ENCODE results near the gene GTF2H2C.
"Not testable (repeated sequence)": the region's sequence is repeated elsewhere in the genome, so short reads cannot be mapped to it uniquely, and the experiment has no call there.

GTF2H2C gene

GRCh38 chr5:69559908-69560330 is at the start of gene GTF2H2C:
Gene GTF2H2C (plus strand): TSS chr5:69560191. CDS start chr5:69565133, 4,942 bp downstream.
- peak; percentile 75 for DNase-seq

- DNase-seq: no peak
Observed at GRCh38 chr5:69510694-69511093, 49.3 kb upstream of the GTF2H2C start.

GRCh38 chr5:69512740-69513260 is 47.2 kb upstream of the GTF2H2C start:
- DNase-seq: no peak

- DNase-seq: not testable (repeated sequence)
Observed at GRCh38 chr5:69515570-69515969, 44.4 kb upstream of the GTF2H2C start.

- DNase-seq: no peak
Observed at GRCh38 chr5:69516769-69517168, 43.2 kb upstream of the GTF2H2C start.

- DNase-seq: peak; percentile 8
Observed at GRCh38 chr5:69517763-69518212, 42.2 kb upstream of the GTF2H2C start.

- no peak for DNase-seq
Observed at GRCh38 chr5:69519285-69519684, 40.7 kb upstream of the GTF2H2C start.

- no peak for DNase-seq
Observed at GRCh38 chr5:69522035-69522434, 38.0 kb upstream of the GTF2H2C start.

GRCh38 chr5:69525490-69525889 is 34.5 kb upstream of the GTF2H2C start:
- DNase-seq: no peak

GRCh38 chr5:69526660-69527059 is 33.3 kb upstream of the GTF2H2C start:
- DNase-seq: no peak

GRCh38 chr5:69527128-69527770 is 32.7 kb upstream of the GTF2H2C start:
- no peak for DNase-seq

- no peak for DNase-seq
Observed at GRCh38 chr5:69528035-69528434, 32.0 kb upstream of the GTF2H2C start.

GRCh38 chr5:69528609-69529008 is 31.4 kb upstream of the GTF2H2C start:
- no peak for DNase-seq

GRCh38 chr5:69530561-69531405 is 29.2 kb upstream of the GTF2H2C start:
- DNase-seq: no peak

GRCh38 chr5:69531406-69531801 is 28.6 kb upstream of the GTF2H2C start:
- DNase-seq: no peak

- DNase-seq: not testable (repeated sequence)
Observed at GRCh38 chr5:69537911-69538310, 22.1 kb upstream of the GTF2H2C start.

GRCh38 chr5:69538735-69539134 is 21.3 kb upstream of the GTF2H2C start:
- not testable (repeated sequence) for DNase-seq

- not testable (repeated sequence) for DNase-seq
Observed at GRCh38 chr5:69541347-69541746, 18.6 kb upstream of the GTF2H2C start.

- not testable (repeated sequence) for DNase-seq
Observed at GRCh38 chr5:69542838-69543618, 17.0 kb upstream of the GTF2H2C start.

- DNase-seq: not testable (repeated sequence)
Observed at GRCh38 chr5:69544602-69545001, 15.4 kb upstream of the GTF2H2C start.

GRCh38 chr5:69560587-69561431 is 818 bp downstream of the GTF2H2C start:
- peak; percentile 0 for DNase-seq

- DNase-seq: not testable (repeated sequence)
Observed at GRCh38 chr5:69566172-69566571, 6.2 kb downstream of the GTF2H2C start.

Measured in eye (tissue), 1 donor.